Thyroid gland (tissue), 4 donors: Measurements from ENCODE around the gene EXOC6.

Experiments used
- CTCF ChIP-seq, 6 experiments: fragments of 200-600 bp in 3 of 6; fragments of 450-650 bp in 3 of 6; sonication (generic) in 3 of 6; IDR thresholded peaks; one replicate each; pipeline ENCODE4 v1.5.1; 2016 to 2019; ENCODE audit warnings: antibody characterized with exemption in 6 of 6, mild to moderate bottlenecking in 2 of 6, inconsistent platforms in 1 of 6, moderate library complexity in 1 of 6
- POLR2A ChIP-seq, 2 donors: fragments of 450-650 bp; IDR thresholded peaks; one replicate each; pipeline ENCODE4 v1.6.1; 2017; ENCODE audit warnings: antibody characterized with exemption in 2 of 2, mild to moderate bottlenecking in 2 of 2, moderate library complexity in 1 of 2

- TF ChIP-seq CTCF (IDR thresholded peaks at IDR 0.05), result no peak
- no peak for TF ChIP-seq POLR2A (IDR thresholded peaks at IDR 0.05)
Measured at GRCh38 chr10:93059975-93060886, 211.9 kb downstream of the EXOC6 start, which contains the start of gene CYP26C1.
